Pons (tissue), 1 donor: ENCODE measurements around the gene PERCC1.
"Not testable (repeated sequence)": the region's sequence is repeated elsewhere in the genome, so short reads cannot be mapped to it uniquely, and the experiment has no call there.

ENCODE experiments used
- DNase-seq: peaks from one replicate; pipeline ENCODE4 v3.0.0-alpha.2; 2016; ENCODE audit warnings: low spot score

The PERCC1 gene

DNA sequence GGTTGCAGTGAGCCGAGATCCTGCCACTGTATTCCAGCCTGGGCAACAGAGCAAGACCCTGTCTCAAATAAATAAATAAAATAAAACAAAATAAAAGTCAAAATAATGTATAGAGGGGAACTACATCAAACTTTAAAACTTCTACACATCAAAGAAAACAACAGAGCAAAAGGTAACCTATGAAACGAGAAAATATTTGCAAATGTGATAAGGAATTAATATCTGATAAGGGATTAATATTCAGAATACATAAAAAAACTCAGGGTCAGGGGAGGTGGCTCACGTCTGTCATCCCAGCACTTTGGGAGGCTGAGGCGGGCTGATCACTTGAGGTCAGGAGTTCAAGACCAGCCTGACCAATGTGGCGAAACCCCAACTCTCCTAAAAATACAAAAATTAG, 38.3 kb downstream of the PERCC1 start:
- DNase-seq = not testable (repeated sequence)

DNA sequence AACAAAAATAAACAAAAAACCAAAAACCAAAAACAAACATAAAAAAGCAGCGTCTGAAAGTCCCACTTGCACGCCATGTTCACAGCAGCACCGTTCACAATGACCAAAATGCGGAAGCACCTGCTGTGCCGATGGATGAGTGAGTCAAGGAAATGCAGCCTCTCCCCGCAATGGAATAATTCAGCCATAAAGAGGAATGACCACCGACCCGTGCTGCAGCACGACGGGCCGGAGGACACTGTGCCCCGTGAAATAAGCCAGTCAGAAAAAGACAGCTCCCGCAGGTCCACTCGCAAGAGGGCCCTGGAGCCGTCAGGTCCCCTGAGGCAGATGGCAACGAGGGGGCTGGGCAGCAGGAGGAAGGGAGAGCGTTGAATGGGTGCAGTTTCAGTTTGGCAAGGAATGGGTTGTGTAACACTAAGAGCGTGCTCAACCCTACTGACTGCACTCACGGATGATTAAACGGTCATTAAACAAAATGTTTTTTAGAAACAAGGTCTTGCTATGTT, 38.9 kb downstream of the PERCC1 start:
- DNase-seq = no peak

GRCh38 chr16:1470481-1471251, 39.8 kb downstream of the PERCC1 start:
- DNase-seq = no peak

- no peak for DNase-seq
Measured at GRCh38 chr16:1471569-1472194, 40.8 kb downstream of the PERCC1 start.

- DNase-seq = no peak
Measured at GRCh38 chr16:1472974-1473373, 42.1 kb downstream of the PERCC1 start.

- DNase-seq = no peak
Measured at GRCh38 chr16:1474082-1474795, 43.4 kb downstream of the PERCC1 start.

- peak; percentile 36 for DNase-seq
Measured at GRCh38 chr16:1474796-1475551, 44.1 kb downstream of the PERCC1 start, which contains the start of gene CLCN7. Gene CLCN7 (minus strand): TSS chr16:1475028. CDS start chr16:1474974, 54 bp downstream.

DNA sequence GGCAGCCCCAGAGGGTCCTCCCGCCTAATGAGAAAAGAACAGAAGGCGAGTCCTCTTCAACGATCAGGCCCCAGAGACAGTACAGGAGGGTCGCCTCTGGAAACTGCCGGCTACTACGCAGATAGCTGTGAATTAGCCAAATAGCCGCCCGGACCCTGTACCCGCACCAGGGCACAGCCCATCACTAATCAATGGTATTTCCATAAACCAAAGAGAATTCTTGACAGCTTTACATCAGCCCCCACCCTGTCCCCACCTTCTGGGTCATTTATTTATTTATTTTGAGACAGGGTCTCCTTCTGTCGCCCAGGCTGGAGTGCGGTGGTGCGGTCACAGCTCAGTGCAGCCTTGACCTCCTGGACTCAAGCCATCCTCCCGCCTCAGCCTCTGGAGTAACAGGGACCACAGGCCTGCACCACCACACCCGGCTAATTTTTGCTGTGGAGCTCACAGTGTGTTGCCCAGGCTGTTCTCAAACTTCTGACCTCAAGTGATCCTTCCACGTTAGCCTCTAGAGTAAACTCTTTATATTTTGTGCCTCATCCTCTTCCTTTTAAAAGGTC, 44.8 kb downstream of the PERCC1 start:
- DNase-seq = no peak

GRCh38 chr16:1477033-1477432, 46.2 kb downstream of the PERCC1 start:
- no peak for DNase-seq

DNA sequence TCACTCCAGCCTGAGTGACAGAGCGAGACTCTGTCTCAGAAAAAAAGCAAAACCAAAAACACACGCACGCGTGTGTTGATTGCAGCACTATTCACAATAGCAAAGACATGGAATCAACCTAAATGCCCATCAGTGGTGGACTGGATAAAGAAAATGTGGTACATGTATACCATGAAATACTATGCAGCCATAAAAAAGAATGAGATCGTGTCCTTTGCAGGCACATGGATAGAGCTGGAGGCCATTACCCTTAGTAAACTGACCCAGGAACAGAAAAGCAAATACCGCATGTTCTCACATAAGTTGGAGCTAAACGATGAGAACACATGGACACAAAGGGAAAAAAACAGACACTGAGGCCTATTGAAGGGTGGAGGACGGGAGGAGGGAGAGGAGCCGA, 48.1 kb downstream of the PERCC1 start:
- not testable (repeated sequence) for DNase-seq

- DNase-seq = no peak
Measured at GRCh38 chr16:1481906-1482835, 51.3 kb downstream of the PERCC1 start.
